CD4-positive, CD25-positive, alpha-beta regulatory T cell (primary cell): ENCODE data around the gene ZDHHC11B. TPM values are rescaled to one million over a fixed set of nuclear protein-coding genes. Genes with fewer than 3 reads are reported as not detected.
"Not testable (repeated sequence)": the region's sequence is repeated elsewhere in the genome, so short reads cannot be mapped to it uniquely, and the experiment has no call there.

ENCODE experiments used
- ATAC-seq, 2 donors: fragments of 150-1000 bp; cut with Tn5 transposase; one replicate each; pipeline ENCODE4 v1.10.0; 2021; ENCODE audit warnings: low read depth in 2 of 2, moderate number of reproducible peaks in 2 of 2, moderate library complexity in 1 of 2
- DNase-seq, 3 donors: peaks; one replicate each; pipeline versions ENCODE4 v3.0.0 to v3.0.0-alpha.2; 2012 to 2022; ENCODE audit warnings: mixed read lengths in 1 of 3
- H3K27ac ChIP-seq: one replicate; pipeline ENCODE4 v1.7.0; 2013; ENCODE audit warnings: mild to moderate bottlenecking, low read length; ENCODE audit not compliant: insufficient read depth, poor library complexity, severe bottlenecking
- H3K27me3 ChIP-seq: one replicate; pipeline ENCODE4 v1.7.0; 2013; ENCODE audit warnings: low read length; ENCODE audit not compliant: control insufficient read depth, insufficient read depth
- H3K36me3 ChIP-seq: one replicate; pipeline ENCODE4 v1.7.0; 2013; ENCODE audit warnings: mild to moderate bottlenecking, low read length, moderate library complexity; ENCODE audit not compliant: control insufficient read depth, insufficient read depth
- H3K4me1 ChIP-seq: 2 replicates; pipeline ENCODE4 v1.7.0; 2013; ENCODE audit warnings: mild to moderate bottlenecking, low read length; ENCODE audit not compliant: insufficient read depth, control insufficient read depth, poor library complexity, severe bottlenecking
- H3K4me3 ChIP-seq: one replicate; pipeline ENCODE4 v1.7.0; 2013; ENCODE audit warnings: low read depth, mild to moderate bottlenecking, low read length, moderate library complexity
- H3K9me3 ChIP-seq, 2 experiments: 1 replicate in 1 of 2; 2 replicates in 1 of 2; pipeline ENCODE4 v1.7.0; 2013; ENCODE audit warnings: low read length in 2 of 2, mild to moderate bottlenecking in 1 of 2, moderate library complexity in 1 of 2; ENCODE audit not compliant: control insufficient read depth in 2 of 2
- H3K27ac Mint-ChIP-seq, 3 donors: one replicate each; pipeline ENCODE4 v1.8.0; 2020 to 2022; ENCODE audit warnings: mild to moderate bottlenecking in 3 of 3, mixed read lengths in 3 of 3, moderate library complexity in 2 of 3
- H3K27me3 Mint-ChIP-seq: one replicate; pipeline ENCODE4 v1.8.0; 2022; ENCODE audit warnings: mild to moderate bottlenecking, mixed read lengths
- H3K36me3 Mint-ChIP-seq: one replicate; pipeline ENCODE4 v1.8.0; 2020; ENCODE audit warnings: mixed read lengths
- H3K4me1 Mint-ChIP-seq, 4 donors: one replicate each; pipeline ENCODE4 v1.8.0; 2020 to 2022; ENCODE audit warnings: mixed read lengths in 4 of 4, mild to moderate bottlenecking in 1 of 4
- H3K4me3 Mint-ChIP-seq, 4 donors: one replicate each; pipeline ENCODE4 v1.8.0; 2020 to 2022; ENCODE audit warnings: mild to moderate bottlenecking in 4 of 4, mixed read lengths in 4 of 4, moderate library complexity in 3 of 4
- H3K9me3 Mint-ChIP-seq, 7 donors: one replicate each; pipeline ENCODE4 v1.8.0; 2020 to 2022; ENCODE audit warnings: mixed read lengths in 7 of 7, mild to moderate bottlenecking in 3 of 7, moderate library complexity in 2 of 7
- polyA plus RNA-seq, 4 donors: library from polyadenylated mRNA; unstranded; fragments of 300-500 nt; fragmentation: Illumina TruSeq; gene quantifications; one replicate each; pipeline ENCODE4 v1.2.3, GENCODE V29; 2021
- total RNA-seq: library from RNA; stranded (reverse); gene quantifications from one replicate; pipeline ENCODE4 v1.2.3, GENCODE V29; 2022

Gene ZDHHC11B
- total and polyA plus RNA-seq, 5 donors from 2014 or later, result 17.7 TPM; not detected in 4

GRCh38 chr5:746258-746761 lies 38.2 kb downstream of the ZDHHC11B start:
- no peaks in the 10 kb centered on the region for H3K9me3 ChIP-seq
- no peak overlapping the region for H3K4me3 ChIP-seq
- no peak overlapping the region for H3K27ac ChIP-seq
- no peaks in the 10 kb centered on the region for H3K36me3 ChIP-seq
- no peak for DNase-seq
- no peaks in the 10 kb centered on the region for H3K36me3 Mint-ChIP-seq
- no peak overlapping the region for H3K27ac Mint-ChIP-seq
- no peaks in the 10 kb centered on the region for H3K4me1 Mint-ChIP-seq
- no peak overlapping the region for H3K4me3 Mint-ChIP-seq
- H3K27me3 Mint-ChIP-seq, result no peaks in the 10 kb centered on the region
- H3K9me3 Mint-ChIP-seq, result no peaks in the 10 kb centered on the region
- H3K27me3 ChIP-seq, result no peaks in the 10 kb centered on the region
- ATAC-seq, result no peak
- no peaks in the 10 kb centered on the region for H3K4me1 ChIP-seq

GRCh38 chr5:745272-746142 lies 39.0 kb downstream of the ZDHHC11B start:
- not testable (repeated sequence) for H3K27ac ChIP-seq, H3K36me3 Mint-ChIP-seq, H3K4me1 Mint-ChIP-seq, H3K9me3 ChIP-seq, H3K4me3 ChIP-seq, ATAC-seq, H3K27me3 ChIP-seq, H3K27me3 Mint-ChIP-seq, H3K27ac Mint-ChIP-seq, H3K4me3 Mint-ChIP-seq, DNase-seq, H3K36me3 ChIP-seq, H3K9me3 Mint-ChIP-seq, H3K4me1 ChIP-seq

- H3K27me3 ChIP-seq, H3K27me3 Mint-ChIP-seq, DNase-seq, H3K27ac Mint-ChIP-seq, H3K4me3 ChIP-seq, H3K9me3 Mint-ChIP-seq, H3K36me3 Mint-ChIP-seq, H3K36me3 ChIP-seq, H3K9me3 ChIP-seq, H3K27ac ChIP-seq, H3K4me1 Mint-ChIP-seq, H3K4me1 ChIP-seq, H3K4me3 Mint-ChIP-seq, ATAC-seq: not testable (repeated sequence)
These were observed 40.7 kb downstream of the ZDHHC11B start for GRCh38 chr5:743696-744404.

- H3K4me3 Mint-ChIP-seq, H3K27ac ChIP-seq, H3K27me3 ChIP-seq, ATAC-seq, H3K4me3 ChIP-seq, H3K36me3 ChIP-seq, H3K9me3 Mint-ChIP-seq, H3K4me1 Mint-ChIP-seq, DNase-seq, H3K27ac Mint-ChIP-seq, H3K36me3 Mint-ChIP-seq, H3K27me3 Mint-ChIP-seq, H3K4me1 ChIP-seq, H3K9me3 ChIP-seq: not testable (repeated sequence)
These were observed 42.3 kb downstream of the ZDHHC11B start for GRCh38 chr5:742276-742675.

- H3K27me3 Mint-ChIP-seq, H3K4me3 ChIP-seq, H3K4me1 ChIP-seq, DNase-seq, H3K27me3 ChIP-seq, H3K36me3 Mint-ChIP-seq, H3K4me1 Mint-ChIP-seq, H3K27ac Mint-ChIP-seq, H3K9me3 ChIP-seq, H3K27ac ChIP-seq, H3K4me3 Mint-ChIP-seq, H3K36me3 ChIP-seq, H3K9me3 Mint-ChIP-seq, ATAC-seq: not testable (repeated sequence)
These were observed 50.4 kb downstream of the ZDHHC11B start for GRCh38 chr5:734145-734544.

GRCh38 chr5:732754-733454 lies 51.6 kb downstream of the ZDHHC11B start:
- H3K27ac ChIP-seq, H3K9me3 Mint-ChIP-seq, DNase-seq, H3K4me1 ChIP-seq, H3K4me3 ChIP-seq, H3K36me3 ChIP-seq, H3K4me3 Mint-ChIP-seq, ATAC-seq, H3K27ac Mint-ChIP-seq, H3K4me1 Mint-ChIP-seq, H3K9me3 ChIP-seq, H3K27me3 ChIP-seq, H3K36me3 Mint-ChIP-seq: not testable (repeated sequence)
- H3K27me3 Mint-ChIP-seq, result peaks cover 12% of the 10 kb centered on the region

GRCh38 chr5:729225-729624 lies 55.3 kb downstream of the ZDHHC11B start:
- not testable (repeated sequence) for H3K4me1 Mint-ChIP-seq, H3K27ac ChIP-seq, H3K4me1 ChIP-seq, H3K9me3 ChIP-seq, H3K27me3 ChIP-seq, H3K36me3 Mint-ChIP-seq, H3K36me3 ChIP-seq, DNase-seq, H3K27ac Mint-ChIP-seq, H3K9me3 Mint-ChIP-seq, H3K27me3 Mint-ChIP-seq, H3K4me3 ChIP-seq, H3K4me3 Mint-ChIP-seq
- ATAC-seq, result peak in 1 of 2 donors; percentile 14
